NCI-H345 treated with DMSO at 0.1 percent for 48 hours (cell line): Measurements from ENCODE around the gene ATF6B.
"Not testable (repeated sequence)": the region's sequence is repeated elsewhere in the genome, so short reads cannot be mapped to it uniquely, and the experiment has no call there.

Source experiments
- DNase-seq: peaks from one replicate; lab custom pipeline; 2025; ENCODE audit not compliant: unreplicated experiment; lab: John Stamatoyannopoulos, UW

Gene ATF6B

GRCh38 chr6:32108727-32109113, 19.3 kb downstream of the ATF6B start:
- DNase-seq: no peak

- DNase-seq: no peak
Measured at GRCh38 chr6:32108094-32108627, 19.9 kb downstream of the ATF6B start.

- DNase-seq: no peak
Measured at GRCh38 chr6:32107406-32107805, 20.6 kb downstream of the ATF6B start.

- no peak for DNase-seq
Measured at GRCh38 chr6:32105433-32105832, 22.6 kb downstream of the ATF6B start.

GRCh38 chr6:32102255-32102654, 25.8 kb downstream of the ATF6B start:
- DNase-seq: no peak

- DNase-seq: not testable (repeated sequence)
Measured at GRCh38 chr6:32100251-32100650, 27.8 kb downstream of the ATF6B start.

GRCh38 chr6:32097364-32097763, 30.7 kb downstream of the ATF6B start:
- DNase-seq: no peak

GRCh38 chr6:32096394-32097258, 31.4 kb downstream of the ATF6B start:
- DNase-seq: no peak

GRCh38 chr6:32096087-32096393, 32.0 kb downstream of the ATF6B start:
- no peak for DNase-seq

- no peak for DNase-seq
Measured at GRCh38 chr6:32095338-32096086, 32.5 kb downstream of the ATF6B start.

GRCh38 chr6:32092760-32093497, 35.1 kb downstream of the ATF6B start:
- no peak for DNase-seq

- DNase-seq: no peak
Measured at GRCh38 chr6:32089082-32089828, 38.8 kb downstream of the ATF6B start.

- DNase-seq: no peak
Measured at GRCh38 chr6:32088487-32089049, 39.5 kb downstream of the ATF6B start.

- no peak for DNase-seq
Measured at GRCh38 chr6:32087574-32088486, 40.2 kb downstream of the ATF6B start.

GRCh38 chr6:32086661-32087573, 41.1 kb downstream of the ATF6B start:
- DNase-seq: no peak

GRCh38 chr6:32085759-32086459, 42.1 kb downstream of the ATF6B start:
- DNase-seq: no peak

- DNase-seq: no peak
Measured at GRCh38 chr6:32084780-32085179, 43.3 kb downstream of the ATF6B start.
